GM19240 (cell line): ENCODE results near the gene CMPK1.
"Not testable (repeated sequence)": the region's sequence is repeated elsewhere in the genome, so short reads cannot be mapped to it uniquely, and the experiment has no call there.

ENCODE experiments used
- DNase-seq: peaks from one replicate; pipeline ENCODE4 v3.0.0; 2011; ENCODE audit warnings: low spot score; ENCODE audit not compliant: insufficient read length

The CMPK1 gene, protein sequence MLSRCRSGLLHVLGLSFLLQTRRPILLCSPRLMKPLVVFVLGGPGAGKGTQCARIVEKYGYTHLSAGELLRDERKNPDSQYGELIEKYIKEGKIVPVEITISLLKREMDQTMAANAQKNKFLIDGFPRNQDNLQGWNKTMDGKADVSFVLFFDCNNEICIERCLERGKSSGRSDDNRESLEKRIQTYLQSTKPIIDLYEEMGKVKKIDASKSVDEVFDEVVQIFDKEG

DNA sequence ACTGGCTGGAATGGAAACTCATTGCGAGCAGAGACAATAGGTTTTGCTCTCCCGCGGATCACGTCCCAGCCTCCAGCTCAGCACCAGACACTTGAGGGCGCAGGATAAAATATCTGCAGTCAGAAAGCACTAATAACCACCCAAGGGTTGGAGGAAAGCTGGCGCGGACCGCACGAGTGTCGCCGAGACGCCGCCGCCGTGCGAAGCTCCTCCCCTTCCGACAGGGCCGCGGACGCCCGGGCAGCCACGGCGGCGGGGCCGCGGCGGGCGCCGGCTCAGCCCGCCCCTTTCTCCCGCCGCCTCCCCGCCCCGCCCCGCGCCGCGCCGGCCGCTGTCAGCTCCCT, at the start of gene CMPK1:
Gene CMPK1 (plus strand): TSS at position 213 of the 344 bp plus-strand sequence. CDS start 156 bp downstream, outside the sequence.
- DNase-seq, result peak; percentile 65

DNA sequence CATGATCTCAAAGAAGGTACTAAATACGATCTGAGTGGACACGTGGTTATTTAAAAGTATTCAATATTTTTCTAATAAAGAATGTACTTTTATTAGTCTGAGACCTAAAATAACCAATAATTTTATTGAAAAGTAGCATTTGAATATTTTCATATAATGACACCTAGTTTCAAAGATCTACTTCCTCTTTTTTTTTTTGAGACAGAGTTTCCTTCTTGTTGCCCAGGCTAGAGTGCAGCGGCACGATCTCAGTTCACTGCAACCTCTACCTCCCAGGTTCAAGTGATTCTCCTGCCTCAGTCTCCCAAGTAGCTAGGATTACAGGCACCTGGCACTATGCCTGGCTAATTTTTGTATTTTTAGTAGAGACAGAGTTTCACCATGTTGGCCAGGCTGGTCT, 45.5 kb upstream of the CMPK1 start:
- DNase-seq, result not testable (repeated sequence)

DNA sequence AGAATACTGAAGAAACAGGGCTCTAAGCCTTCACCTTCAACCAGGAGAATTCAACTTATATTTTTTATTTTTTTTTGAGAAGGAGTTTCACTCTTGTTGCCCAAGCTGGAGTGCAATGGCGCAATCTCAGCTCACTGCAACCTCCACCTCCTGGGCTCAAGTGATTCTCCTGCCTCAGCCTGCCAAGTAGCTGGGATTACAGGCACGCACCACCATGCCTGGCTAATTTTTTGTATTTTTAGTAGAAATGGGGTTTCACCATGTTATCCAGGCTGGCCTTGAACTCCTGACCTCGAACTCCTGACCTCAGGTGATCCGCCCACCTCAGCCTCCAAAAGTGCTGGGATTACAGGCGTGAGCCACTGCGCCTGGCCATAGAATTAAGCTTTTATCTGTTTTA, 38.7 kb upstream of the CMPK1 start:
- not testable (repeated sequence) for DNase-seq

DNA sequence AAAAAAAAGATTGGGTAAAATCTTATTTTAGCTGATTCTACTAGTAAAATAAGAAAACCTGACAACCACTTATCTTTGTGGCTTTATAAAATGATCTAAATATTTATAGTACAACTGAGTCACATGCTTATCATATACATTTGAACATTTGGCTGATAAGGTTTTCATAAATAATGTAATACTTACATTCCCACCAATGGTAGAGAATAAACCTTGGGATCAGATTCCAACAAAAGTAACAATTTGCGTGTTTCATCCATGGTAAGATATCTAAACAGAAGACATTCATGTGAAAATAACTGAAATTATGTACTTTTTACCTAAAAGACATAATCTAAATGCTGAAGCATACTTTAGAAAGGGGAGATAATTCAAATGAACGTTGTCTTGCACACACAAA, 38.0 kb upstream of the CMPK1 start:
- no peak for DNase-seq

DNA sequence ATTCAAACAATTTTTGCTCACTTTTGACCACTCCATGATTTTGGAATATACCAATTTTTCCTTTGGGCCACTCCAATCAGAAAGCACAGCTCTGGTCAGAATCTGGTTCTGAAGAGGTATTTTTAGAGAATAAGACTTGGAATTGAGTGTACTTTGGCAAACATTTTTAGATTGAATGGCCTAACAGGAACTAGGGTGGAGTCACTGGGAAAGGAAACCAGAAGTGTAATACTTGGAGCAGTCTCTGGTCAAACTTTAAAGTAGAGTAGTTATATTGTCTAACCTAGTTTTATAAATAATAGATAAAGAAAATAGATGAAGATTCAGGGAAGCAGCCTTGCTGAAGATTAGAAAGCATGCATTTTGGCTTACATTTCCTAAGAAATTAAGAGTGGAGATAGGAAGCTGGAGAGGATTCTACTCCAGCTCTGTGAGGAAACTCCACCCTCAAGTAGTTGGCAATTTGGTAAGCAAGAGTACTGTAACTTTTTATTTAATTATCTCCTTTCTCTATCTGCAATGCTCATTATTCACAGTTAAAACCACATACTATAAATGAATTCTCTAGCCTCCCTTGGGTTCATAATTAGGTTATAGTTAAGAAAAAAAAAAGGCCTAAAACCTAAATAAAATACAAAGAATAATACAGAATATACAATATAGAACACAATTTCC, 35.4 kb upstream of the CMPK1 start:
- no peak for DNase-seq

DNA sequence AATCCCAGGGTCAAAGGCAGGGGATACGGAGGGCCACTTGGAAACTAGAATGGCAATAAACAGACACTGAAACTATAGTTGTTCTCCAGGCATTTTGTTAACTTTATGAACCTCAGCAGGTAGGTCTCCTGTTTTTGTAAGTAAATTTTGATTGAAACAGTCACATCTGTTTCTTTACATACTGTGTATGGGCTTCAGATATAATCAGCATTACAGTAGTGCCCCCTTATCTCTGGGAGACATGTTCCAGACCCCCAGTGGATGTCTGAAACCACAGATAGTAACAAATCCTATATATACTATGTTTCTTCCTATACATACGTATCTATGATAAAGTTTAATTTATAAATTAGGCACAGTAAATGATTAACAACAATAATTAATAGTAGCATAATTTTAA, 31.1 kb upstream of the CMPK1 start:
- DNase-seq, result no peak

DNA sequence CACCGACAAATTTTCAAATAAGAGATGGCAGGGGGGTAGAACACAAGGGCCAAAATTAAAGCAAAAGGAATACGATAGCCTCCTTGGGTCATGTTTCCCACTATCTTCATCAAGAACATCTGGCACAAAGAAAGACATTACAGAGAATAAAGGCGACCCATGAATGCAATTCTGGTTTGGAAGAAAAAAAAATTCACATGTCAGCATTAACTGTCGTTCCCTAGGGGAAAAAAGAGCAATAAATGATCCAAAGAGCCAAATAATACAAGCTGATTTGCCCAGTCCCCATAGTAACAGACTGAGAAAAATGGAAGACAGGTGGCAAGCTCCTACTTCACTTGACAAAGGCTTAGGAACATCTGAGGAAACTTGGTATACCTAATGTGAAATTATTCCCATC, 24.2 kb upstream of the CMPK1 start:
- DNase-seq, result no peak

DNA sequence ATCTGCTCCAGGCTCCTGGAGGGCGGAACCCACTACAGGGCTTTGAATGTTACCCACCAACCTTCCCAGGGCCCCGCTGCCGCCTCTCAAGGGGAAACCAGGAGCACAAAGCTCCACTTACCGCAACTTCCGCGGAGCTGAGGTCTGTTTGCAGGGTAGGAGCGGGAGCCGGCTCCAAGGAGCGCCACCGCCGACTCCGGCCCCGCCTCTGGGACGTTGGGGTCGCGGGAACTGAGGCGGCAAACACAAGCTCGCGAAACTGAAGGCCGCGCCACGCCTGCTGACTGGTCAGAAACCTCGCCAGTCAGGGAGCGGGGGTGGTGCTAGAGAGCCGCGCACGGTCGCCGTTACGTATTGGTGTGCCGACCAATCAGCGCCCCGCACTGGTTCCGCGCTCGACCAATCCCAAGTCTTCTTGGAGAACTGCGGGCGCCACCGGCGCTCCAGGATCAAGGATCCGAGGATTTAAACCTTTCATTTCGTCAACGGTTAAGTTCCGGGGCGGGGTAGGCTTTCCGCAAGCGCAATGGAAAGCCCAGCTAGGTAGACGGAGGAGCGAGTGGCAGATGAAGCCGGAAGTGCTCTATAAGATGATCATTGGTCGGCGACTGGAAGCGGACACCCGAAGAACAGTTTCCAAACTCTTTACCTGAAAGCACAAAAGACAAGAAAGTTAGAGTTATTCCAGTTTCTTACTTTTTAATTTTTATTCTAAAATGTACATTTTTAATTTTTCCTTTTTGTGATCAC, 19.5 kb upstream of the CMPK1 start, which contains the start of gene STIL:
Gene STIL (minus strand): TSS at position 233 of the 750 bp plus-strand sequence. CDS start 3,828 bp downstream, outside the sequence.
- peak; percentile 93 for DNase-seq

DNA sequence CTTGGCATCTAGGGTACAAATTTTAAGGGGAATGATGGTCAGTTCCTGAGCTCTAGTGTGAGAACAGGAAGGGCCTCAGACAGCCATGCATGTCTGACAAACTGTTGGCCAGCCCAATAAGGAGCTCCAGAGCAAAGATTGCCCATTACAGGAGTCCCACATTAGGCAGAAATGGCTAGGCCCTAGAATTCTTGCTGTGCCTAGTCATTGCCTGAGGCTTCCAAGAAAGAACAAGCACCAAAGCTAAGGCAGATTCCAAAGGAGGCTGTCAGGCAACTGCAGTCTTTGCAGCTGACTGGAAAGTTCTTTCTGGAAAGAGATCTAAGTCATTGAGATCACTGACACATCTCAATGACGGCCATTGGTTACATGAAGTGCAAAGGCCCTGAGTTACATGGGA, 15.7 kb upstream of the CMPK1 start:
- DNase-seq, result no peak

DNA sequence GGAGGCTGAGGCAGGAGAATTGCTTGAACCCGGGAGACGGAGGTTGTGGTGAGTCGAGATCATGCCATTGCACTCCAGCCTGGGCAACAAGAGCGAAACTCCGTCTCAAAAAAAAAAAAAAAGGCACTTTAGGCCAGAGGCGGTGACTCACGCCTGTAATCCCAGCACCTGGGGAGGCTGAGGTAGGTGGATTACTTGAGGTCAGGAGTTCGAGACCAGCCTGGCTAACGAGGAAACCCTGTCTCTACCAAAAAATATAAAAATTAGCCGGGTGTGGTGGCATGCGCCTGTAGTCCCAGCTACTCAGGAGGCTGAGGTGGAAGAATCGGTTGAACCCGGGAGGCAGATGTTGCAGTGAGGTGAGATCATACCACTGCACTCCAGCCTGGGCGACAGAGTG, 13.6 kb upstream of the CMPK1 start:
- DNase-seq, result not testable (repeated sequence)

DNA sequence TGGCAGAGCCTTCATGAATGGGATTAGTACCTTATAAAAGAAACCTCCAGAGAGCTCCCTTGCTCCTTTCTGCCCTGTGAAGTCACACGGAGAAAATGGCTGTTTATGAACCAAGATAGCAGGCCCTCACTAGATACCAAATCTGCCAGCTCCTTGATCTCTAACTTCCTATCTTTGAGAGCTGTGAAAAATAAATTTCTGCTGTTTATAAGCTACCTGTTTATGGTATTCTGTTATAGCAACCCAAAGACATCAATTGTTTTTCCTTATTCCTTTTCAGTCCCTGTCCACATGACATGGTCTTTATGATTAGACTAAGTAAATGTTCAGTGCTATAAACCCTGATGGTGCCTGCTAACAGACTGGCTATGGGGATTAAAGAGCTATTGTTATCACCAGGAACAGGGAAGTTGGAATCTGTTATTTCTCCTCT, 10.0 kb upstream of the CMPK1 start:
- no peak for DNase-seq

DNA sequence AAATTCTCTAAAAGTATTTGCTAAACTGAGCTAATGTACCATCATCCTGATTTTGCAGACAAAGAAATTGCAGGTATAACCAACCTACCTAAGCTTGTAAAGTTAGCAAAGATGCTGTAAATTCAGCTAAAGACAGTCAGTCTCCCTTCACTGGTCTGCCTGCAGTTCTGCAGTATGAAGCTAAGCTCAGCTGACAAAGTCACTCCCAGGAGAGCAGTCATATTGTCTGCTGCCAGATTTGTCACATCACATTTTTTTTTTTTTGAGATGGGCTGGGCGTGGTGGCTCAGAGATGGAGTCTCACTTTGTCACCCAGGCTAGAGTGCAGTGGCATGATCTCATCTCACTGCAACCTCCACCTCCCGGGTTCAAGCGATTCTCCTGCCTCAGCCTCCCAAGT, 8.9 kb upstream of the CMPK1 start:
- no peak for DNase-seq

DNA sequence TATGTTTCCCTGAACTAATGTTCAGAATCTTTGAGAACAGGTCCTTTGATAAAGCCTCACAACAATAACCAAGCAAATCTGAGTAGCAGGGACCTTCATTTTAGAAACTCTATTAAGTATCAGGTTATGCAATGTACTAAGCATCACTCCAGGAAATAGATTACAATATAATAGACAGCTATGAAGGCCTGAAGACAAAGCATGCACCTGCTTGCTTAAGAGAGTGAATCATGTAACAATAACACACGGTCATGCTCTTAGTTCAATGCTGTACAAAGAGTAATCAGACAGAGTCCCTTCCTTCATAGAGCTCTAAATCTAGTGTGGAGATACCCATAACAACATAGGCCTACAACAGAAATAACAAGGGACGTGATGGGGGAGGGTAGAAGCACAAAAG, 8.1 kb upstream of the CMPK1 start:
- DNase-seq, result no peak

DNA sequence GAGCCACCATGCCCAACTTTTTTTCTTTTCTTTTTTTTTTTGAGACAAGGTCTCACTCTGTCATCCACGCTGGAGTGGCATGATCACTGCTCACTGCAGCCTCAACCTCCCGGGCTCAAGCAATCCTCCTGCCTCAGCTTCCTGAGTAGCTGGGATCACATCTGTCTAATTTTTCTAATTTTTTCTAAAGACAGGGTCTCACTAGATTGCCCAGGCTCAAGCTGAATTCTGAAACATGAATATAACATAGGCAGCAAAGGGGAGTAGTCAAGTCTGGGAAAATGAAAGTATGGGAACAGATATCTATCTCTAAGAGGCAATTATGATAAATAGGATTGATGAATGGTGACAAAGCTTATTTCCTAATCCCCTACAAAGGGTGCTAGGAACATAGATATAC, 7.3 kb upstream of the CMPK1 start:
- DNase-seq, result no peak

DNA sequence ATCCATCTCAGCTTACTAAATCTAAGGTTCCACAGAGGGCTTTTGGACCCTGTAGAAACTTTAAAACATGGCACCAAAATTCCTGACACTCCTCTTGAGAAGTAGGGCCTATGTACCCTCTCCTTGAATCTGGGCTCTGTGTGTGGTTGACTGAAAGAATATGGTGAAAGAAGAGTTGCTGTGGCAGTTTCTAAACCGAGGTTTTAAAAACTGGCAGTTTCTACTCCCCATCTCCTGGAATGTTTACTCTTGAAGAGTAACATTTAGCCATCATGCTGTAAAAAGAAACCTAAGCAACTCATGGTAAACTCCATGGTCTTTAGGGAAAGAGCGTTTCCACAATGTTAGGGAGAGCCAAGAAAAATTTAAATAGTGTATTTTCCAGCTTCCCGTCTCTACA, 4.6 kb upstream of the CMPK1 start:
- no peak for DNase-seq

DNA sequence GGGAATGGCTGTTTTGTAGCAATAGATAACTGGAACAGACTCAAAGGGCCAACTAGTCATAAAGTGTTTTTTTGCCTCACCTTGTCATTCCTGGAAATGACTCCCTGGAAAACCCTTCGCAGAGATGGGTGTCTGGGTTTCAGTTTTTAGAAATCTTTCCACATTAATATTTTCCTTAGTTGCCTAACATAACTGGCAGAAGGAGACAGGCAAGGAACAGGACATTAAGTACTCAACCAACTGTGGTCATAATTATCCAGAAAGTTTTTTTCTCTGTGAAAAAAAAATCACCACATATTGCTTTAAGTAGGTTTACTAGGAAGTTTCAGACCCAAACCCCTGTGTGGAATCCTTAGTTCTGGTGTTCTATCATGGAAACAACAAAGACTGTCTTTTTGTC, 3.4 kb upstream of the CMPK1 start:
- no peak for DNase-seq

DNA sequence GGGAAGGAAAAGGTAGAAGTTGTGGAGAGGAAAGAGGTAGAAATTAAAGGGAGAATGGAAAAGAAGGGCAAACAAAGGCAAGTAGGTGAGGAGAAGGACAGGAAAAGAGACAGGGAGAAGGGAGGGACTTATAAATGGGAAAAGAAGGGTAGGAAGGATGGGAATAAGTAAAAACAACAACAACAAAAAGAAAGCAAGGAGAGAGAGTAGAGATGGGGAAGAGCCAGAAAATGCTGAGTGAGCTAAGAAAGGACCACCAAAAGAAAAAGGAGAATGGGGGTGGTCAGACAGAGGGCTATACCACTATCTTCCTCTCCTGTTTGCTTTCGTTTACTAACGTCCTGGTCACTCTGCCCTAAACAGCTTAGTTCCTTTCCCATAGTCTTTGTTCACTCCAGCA, 1.7 kb upstream of the CMPK1 start:
- no peak for DNase-seq

DNA sequence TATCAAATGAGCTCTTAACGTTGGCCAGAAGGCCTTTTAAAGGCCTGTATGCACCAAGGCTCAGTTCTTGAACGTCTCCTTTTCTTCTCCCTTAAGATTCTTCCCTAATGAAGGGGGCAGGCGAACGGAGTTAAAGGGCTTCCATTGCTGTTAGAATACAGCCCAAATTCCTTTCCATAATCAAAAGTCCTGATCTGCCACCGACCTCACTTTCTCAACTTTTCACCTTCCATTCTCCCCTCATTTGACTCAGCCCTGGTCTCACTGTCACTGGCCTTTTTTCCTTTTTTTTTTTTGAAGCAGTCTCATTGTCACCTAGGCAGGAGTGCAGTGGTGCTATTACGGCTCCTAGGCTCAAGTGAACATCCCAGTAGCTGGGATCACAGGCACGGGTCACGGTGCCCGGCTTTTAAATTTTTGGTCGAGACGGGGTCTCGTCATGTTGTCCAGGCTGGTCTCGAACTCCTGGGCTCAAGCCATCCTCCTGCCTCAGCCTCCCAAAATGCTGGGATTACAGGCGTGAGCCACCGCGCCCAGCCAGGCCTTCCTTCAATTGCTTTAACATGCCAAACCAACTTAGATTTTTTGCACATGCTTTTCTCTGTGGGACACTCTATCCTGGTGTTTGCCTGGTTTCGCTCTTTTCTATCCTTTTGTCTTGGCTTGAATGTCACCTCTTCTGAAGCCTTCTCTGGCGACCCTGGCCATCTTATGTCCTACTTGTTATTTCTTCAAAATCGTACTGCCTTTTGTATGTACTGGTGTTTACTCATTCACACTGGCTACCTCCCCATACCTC, 612 bp upstream of the CMPK1 start:
- no peak for DNase-seq

DNA sequence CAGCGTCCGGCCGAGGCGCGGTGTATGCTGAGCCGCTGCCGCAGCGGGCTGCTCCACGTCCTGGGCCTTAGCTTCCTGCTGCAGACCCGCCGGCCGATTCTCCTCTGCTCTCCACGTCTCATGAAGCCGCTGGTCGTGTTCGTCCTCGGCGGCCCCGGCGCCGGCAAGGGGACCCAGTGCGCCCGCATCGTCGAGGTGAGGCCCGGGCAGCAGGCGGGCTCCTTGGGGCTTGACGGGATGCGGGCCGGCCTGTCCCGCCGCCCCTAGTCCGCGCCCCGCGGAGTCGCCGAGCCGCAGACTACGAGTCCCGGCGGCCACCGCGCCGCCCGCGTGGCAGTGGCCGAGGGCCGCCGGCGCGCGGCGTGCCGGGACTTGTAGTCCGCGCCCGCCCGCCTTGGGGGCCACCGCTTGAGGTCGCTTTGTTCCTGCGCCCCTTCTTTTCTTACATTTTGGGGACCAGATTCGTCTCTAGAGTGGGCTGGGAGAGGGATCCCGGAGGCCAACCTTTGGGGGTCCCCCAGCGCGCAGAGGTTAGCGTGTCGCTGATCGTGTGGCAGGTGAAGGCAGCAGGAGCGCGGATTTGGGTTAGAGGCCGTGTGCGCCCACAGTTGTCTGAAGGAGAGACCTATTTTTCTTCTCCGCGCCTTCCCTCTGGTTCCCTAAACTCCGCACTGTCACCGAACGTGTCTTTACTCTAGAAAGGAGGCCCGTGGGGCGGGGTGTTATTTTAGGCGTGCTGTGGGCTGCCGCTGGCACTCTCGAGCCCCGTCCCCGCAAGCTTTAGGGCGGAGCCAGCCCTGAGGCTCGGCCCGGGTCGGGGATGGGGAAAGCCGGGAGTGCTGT, 553 bp downstream of the CMPK1 start:
- peak; percentile 81 for DNase-seq

DNA sequence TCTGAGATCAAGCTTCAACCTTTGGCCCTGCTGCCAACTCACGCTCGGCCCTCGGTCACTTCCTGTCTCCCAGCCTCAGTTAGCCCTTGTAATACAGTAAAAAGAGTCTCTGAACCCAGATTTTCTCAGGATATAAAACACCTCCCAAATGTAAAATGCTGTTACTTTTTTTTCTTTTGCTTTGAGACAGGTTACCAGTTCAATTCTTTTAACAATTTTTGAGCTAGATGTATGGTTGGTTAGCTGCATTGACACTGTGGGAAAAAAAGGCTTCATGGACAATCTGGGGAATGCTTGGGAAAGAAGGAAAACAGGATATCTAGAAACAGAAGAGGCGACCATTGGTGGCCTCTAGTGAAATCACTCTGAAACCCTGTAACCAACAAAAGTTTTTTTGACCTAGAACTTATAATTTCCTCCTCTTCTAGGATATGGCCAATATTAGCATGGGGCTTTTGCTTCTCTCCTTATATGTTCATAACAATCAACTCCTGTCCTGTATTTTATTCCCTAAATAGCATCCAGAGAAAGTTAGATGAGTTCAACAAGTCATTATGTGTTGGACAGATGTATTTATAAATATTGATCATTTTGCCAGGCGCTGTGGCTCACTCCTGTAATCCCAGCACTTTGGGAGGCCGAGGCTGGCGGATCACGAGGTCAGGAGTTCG, 1.3 kb downstream of the CMPK1 start:
- no peak for DNase-seq
